Smooth muscle cell (in vitro differentiated cells): ENCODE results near the gene STIM1. TPM values are rescaled to one million over a fixed set of nuclear protein-coding genes. Genes with fewer than 3 reads are reported as not detected.

Experiments used
- DNase-seq: peaks from one replicate; lab custom pipeline; 2025; ENCODE audit not compliant: unreplicated experiment; lab: John Stamatoyannopoulos, UW
- H2AFZ ChIP-seq: fragments of 200-600 bp; sonication (generic); 2 replicates; pipeline ENCODE4 v1.6.0; 2016; ENCODE audit warnings: antibody characterized with exemption, low read depth, mild to moderate bottlenecking
- H3F3A ChIP-seq: fragments of 200-600 bp; sonication (generic); 2 replicates; pipeline ENCODE4 v1.6.0; 2017; ENCODE audit warnings: antibody characterized with exemption, low read depth
- H3K27ac ChIP-seq: fragments of 200-600 bp; sonication (generic); 2 replicates; pipeline ENCODE4 v1.5.1; 2016; ENCODE audit warnings: low read depth, mild to moderate bottlenecking
- H3K27me3 ChIP-seq: fragments of 200-600 bp; sonication (generic); 2 replicates; pipeline ENCODE4 v1.6.1; 2016; ENCODE audit warnings: low read depth, mild to moderate bottlenecking
- H3K36me3 ChIP-seq: fragments of 200-600 bp; sonication (generic); 2 replicates; pipeline ENCODE4 v1.5.1; 2016; ENCODE audit warnings: low read depth
- H3K4me1 ChIP-seq: fragments of 200-600 bp; sonication (generic); 2 replicates; pipeline ENCODE4 v1.5.1; 2016; ENCODE audit warnings: low read depth
- H3K4me2 ChIP-seq: fragments of 200-600 bp; sonication (generic); 2 replicates; pipeline ENCODE4 v1.6.0; 2016; ENCODE audit warnings: mild to moderate bottlenecking
- H3K4me3 ChIP-seq: fragments of 200-600 bp; sonication (generic); 2 replicates; pipeline ENCODE4 v1.5.1; 2016; ENCODE audit warnings: mild to moderate bottlenecking
- H3K79me2 ChIP-seq: fragments of 200-600 bp; sonication (generic); 2 replicates; pipeline ENCODE4 v1.6.0; 2016; ENCODE audit warnings: low read depth, mild to moderate bottlenecking
- H3K9ac ChIP-seq: fragments of 200-600 bp; sonication (generic); 2 replicates; pipeline ENCODE4 v1.6.0; 2016; ENCODE audit warnings: low read depth
- H3K9me3 ChIP-seq: fragments of 200-600 bp; sonication (generic); replicated peaks from 2 replicates; pipeline ENCODE4 v1.5.1; 2016; ENCODE audit warnings: low read depth
- H4K20me1 ChIP-seq: fragments of 200-600 bp; sonication (generic); 2 replicates; pipeline ENCODE4 v1.6.0; 2016; ENCODE audit warnings: low read depth
- CTCF ChIP-seq: fragments of 200-600 bp; sonication (generic); IDR thresholded peaks from 2 replicates; pipeline ENCODE4 v1.5.1; 2017; ENCODE audit warnings: borderline replicate concordance, mild to moderate bottlenecking, antibody characterized with exemption; ENCODE audit not compliant: insufficient read depth, poor library complexity, severe bottlenecking
- WGBS: methylation state at CpG from one replicate; pipeline ENCODE4 v1.1.7; 2016; ENCODE audit warnings: low lambda C conversion rate; 5-methylcytosine and 5-hydroxymethylcytosine counted together
- polyA plus RNA-seq: library from polyadenylated mRNA; unstranded; fragments of >200 nt; fragmentation: Nextera tagmentation; extraction: Ambion mirVana; gene quantifications from 2 replicates; pipeline ENCODE4 v1.2.1, GENCODE V29; 2016
- total RNA-seq: library from RNA; depleted of rRNA; stranded (reverse); fragments of >200 nt; gene quantifications from 2 replicates; pipeline ENCODE4 v1.2.3, GENCODE V29; 2014

The STIM1 gene
- total and polyA plus RNA-seq, 2 experiments from 2014 or later, result 15.3 to 31.5 TPM

- TF ChIP-seq CTCF, result no peak
- H3F3A ChIP-seq, result no peaks in the 10 kb centered on the region
- no peak overlapping the region for H3K4me3 ChIP-seq
- H3K4me2 ChIP-seq, result no peak overlapping the region
- H3K27ac ChIP-seq, result no peak overlapping the region
- peaks cover 37% of the 10 kb centered on the region for H4K20me1 ChIP-seq
- H3K79me2 ChIP-seq, result peaks cover 39% of the 10 kb centered on the region
- no peaks in the 10 kb centered on the region for H3K27me3 ChIP-seq
- H3K9me3 ChIP-seq, result no peaks in the 10 kb centered on the region
- H3K9ac ChIP-seq, result no peak overlapping the region
- H2AFZ ChIP-seq, result no peak overlapping the region
- WGBS, result 98% methylated on average over 2 of the region's 2 CpGs
- no peaks in the 10 kb centered on the region for H3K4me1 ChIP-seq
- H3K36me3 ChIP-seq, result no peaks in the 10 kb centered on the region
- no peak for DNase-seq
Observed at GRCh38 chr11:3890014-3890413, 34.5 kb downstream of the STIM1 start.

DNA sequence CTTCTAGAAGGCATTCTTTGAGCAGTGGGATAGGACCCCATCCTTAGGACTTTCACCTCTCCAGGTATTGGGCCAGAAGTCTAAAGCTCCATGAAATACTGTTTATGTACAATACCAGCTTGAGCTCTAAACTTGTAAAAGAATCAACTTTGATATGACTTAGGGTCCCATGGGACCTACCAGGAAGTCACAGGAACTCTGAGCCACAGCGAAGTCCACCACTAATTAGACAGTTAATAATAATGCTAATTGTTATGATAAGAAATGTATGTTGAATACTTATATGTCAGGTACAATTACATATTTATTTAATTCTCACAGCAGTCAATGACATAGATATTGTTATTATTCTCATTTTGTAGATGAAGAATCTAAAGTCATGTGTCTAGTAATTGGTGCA lies 35.3 kb downstream of the STIM1 start:
- Histone ChIP-seq H4K20me1 (peaks cover 34% of the 10 kb centered on the region), H2AFZ (no peak overlapping the region), H3K4me1 (no peaks in the 10 kb centered on the region), H3K4me3 (no peak overlapping the region), H3K27ac (no peak overlapping the region), H3K79me2 (peaks cover 35% of the 10 kb centered on the region), H3K4me2 (no peak overlapping the region), H3K9me3 (no peaks in the 10 kb centered on the region), H3K27me3 (no peaks in the 10 kb centered on the region), H3F3A (no peaks in the 10 kb centered on the region), H3K36me3 (no peaks in the 10 kb centered on the region), H3K9ac (no peak overlapping the region)
- TF ChIP-seq CTCF, result no peak
- DNase-seq, result no peak
- 89% methylated on average over 1 of the region's 1 CpG for WGBS

DNA sequence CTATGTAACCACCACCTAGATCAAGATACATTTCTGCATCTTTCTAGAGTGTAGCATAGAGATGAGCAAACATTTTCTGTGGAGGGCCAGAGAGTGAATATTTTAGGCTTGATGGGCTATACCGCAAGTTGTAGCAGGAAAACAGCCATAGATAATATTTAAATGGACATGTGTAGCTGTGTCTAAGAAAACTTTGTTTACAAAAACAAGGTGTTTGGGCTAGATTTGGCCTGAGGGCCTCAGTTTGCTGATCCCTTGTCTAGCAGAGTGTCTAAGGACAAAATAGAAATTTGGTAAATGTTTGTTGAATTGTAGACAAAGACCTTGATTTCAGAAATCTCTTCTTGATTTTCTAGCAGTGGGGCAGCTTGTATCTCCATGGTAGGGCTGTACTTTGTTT lies 36.3 kb downstream of the STIM1 start:
- Histone ChIP-seq H2AFZ (no peak overlapping the region), H3K4me2 (no peak overlapping the region), H3K4me1 (no peaks in the 10 kb centered on the region), H4K20me1 (peaks cover 32% of the 10 kb centered on the region), H3K9me3 (no peaks in the 10 kb centered on the region), H3K27ac (no peak overlapping the region), H3K27me3 (no peaks in the 10 kb centered on the region), H3K79me2 (peaks cover 35% of the 10 kb centered on the region), H3F3A (no peaks in the 10 kb centered on the region), H3K36me3 (no peaks in the 10 kb centered on the region), H3K4me3 (no peak overlapping the region), H3K9ac (no peak overlapping the region)
- DNase-seq, result no peak
- TF ChIP-seq CTCF, result no peak
- 91% methylated on average over 1 of the region's 1 CpG for WGBS

DNA sequence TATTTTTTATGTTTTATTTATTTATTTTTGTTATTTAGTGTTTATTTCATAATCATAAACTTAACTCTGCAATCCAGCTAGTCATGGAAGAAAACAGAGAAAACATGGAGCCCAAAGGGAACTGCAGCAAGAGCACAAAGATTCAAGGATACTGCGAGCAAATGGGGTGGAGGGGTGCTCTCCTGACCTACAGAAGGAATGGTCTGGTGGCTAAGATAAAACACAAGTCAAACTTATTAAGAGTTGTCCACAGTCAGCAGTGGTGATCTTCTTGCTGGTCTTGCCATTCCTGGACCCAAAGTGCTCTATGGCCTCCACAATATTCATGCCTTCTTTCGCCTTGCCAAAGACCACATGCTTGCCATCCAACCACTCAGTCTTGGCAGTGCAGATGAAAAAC lies 36.7 kb downstream of the STIM1 start:
- DNase-seq, result no peak
- Histone ChIP-seq H3F3A (no peaks in the 10 kb centered on the region), H2AFZ (no peak overlapping the region), H3K27me3 (no peaks in the 10 kb centered on the region), H3K4me2 (no peak overlapping the region), H3K4me3 (no peak overlapping the region), H4K20me1 (peaks cover 29% of the 10 kb centered on the region), H3K36me3 (no peaks in the 10 kb centered on the region), H3K79me2 (peaks cover 35% of the 10 kb centered on the region), H3K9ac (no peak overlapping the region), H3K4me1 (no peaks in the 10 kb centered on the region), H3K9me3 (no peaks in the 10 kb centered on the region), H3K27ac (no peak overlapping the region)
- TF ChIP-seq CTCF, result no peak
- WGBS, result 92% methylated on average over 2 of the region's 2 CpGs
